HUDEP-2 (cell line): ENCODE results near the gene PNMA1.

Experiments used
- DNase-seq, 76 experiments: peaks; one replicate each; lab custom pipeline; 2025; ENCODE audit not compliant: unreplicated experiment in 76 of 76; lab: John Stamatoyannopoulos, UW

The PNMA1 gene

GRCh38 chr14:73684627-73685026, 29.6 kb downstream of the PNMA1 start:
- DNase-seq: no peak

- no peak for DNase-seq
Measured at GRCh38 chr14:73680821-73681220, 33.4 kb downstream of the PNMA1 start.

- DNase-seq: no peak
Measured at GRCh38 chr14:73678698-73679097, 35.5 kb downstream of the PNMA1 start.

- DNase-seq: no peak
Measured at GRCh38 chr14:73674986-73675385, 39.2 kb downstream of the PNMA1 start.

GRCh38 chr14:73667854-73668253, 46.3 kb downstream of the PNMA1 start:
- no peak for DNase-seq

GRCh38 chr14:73666583-73666982, 47.6 kb downstream of the PNMA1 start:
- no peak for DNase-seq

GRCh38 chr14:73665130-73665529, 49.1 kb downstream of the PNMA1 start:
- DNase-seq: no peak

- DNase-seq: no peak
Measured at GRCh38 chr14:73663548-73664212, 50.5 kb downstream of the PNMA1 start.

- DNase-seq: peak in 34 of 76 experiments; percentile 4 to 43 (median 16)
Measured at GRCh38 chr14:73662487-73662943, 51.7 kb downstream of the PNMA1 start.

- DNase-seq: no peak
Measured at GRCh38 chr14:73661872-73662271, 52.3 kb downstream of the PNMA1 start.
